ENCODE results near the gene OMG.

The OMG gene

DNA sequence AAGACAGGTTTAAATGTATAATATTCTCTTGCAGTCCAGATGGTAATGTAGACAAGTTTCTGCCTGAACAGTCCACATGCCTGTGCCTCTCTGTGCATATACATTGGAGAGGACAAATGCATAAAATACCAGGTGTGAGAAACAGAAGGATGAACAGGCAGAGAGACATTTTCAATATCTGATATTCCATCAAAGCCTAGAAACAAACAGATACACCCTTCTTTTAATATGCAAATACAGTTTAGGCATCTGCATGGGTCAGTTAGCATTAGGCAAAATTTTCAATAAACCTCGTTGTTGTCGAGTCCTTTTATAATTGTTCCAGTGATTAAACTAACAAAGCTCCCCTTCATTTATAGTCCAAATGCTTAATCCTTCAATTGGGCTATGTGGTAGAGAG lies 897 bp downstream of the OMG start:
- Histone ChIP-seq H3K9me3 (ENCODE audit: insufficient read depth, low read depth, low read length) (no peaks in the 10 kb centered on the region), H3K4me3 (ENCODE audit: low read length, poor library complexity, severe bottlenecking) (no peak overlapping the region), H2AFZ (ENCODE audit: low read length) (no peak overlapping the region), H4K20me1 (ENCODE audit: insufficient read depth, low read length, poor library complexity, severe bottlenecking) (no peaks in the 10 kb centered on the region), H3K9me2 (replicated peaks; ENCODE audit: low read depth, low read length) (no peaks in the 10 kb centered on the region), H3F3A (ENCODE audit: low read depth) (no peaks in the 10 kb centered on the region), H3K4me2 (ENCODE audit: low read depth, low read length, poor library complexity, severe bottlenecking) (no peak overlapping the region), H3K79me2 (ENCODE audit: insufficient read depth, low read length) (no peaks in the 10 kb centered on the region), H3K9ac (ENCODE audit: low read depth, low read length, poor library complexity, severe bottlenecking) (no peak overlapping the region), H3K36me3 (ENCODE audit: insufficient read depth, low read length) (no peaks in the 10 kb centered on the region), H3K27me3 (ENCODE audit: insufficient read depth, low read length, poor library complexity, severe bottlenecking) (no peaks in the 10 kb centered on the region), H3K4me1 (ENCODE audit: insufficient read depth, low read length, poor library complexity, severe bottlenecking) (no peaks in the 10 kb centered on the region)
- no peak for TF ChIP-seq EZH2phosphoT487 (IDR thresholded peaks at IDR 0.05; ENCODE audit: borderline replicate concordance)
- TF ChIP-seq, protein P1, sequence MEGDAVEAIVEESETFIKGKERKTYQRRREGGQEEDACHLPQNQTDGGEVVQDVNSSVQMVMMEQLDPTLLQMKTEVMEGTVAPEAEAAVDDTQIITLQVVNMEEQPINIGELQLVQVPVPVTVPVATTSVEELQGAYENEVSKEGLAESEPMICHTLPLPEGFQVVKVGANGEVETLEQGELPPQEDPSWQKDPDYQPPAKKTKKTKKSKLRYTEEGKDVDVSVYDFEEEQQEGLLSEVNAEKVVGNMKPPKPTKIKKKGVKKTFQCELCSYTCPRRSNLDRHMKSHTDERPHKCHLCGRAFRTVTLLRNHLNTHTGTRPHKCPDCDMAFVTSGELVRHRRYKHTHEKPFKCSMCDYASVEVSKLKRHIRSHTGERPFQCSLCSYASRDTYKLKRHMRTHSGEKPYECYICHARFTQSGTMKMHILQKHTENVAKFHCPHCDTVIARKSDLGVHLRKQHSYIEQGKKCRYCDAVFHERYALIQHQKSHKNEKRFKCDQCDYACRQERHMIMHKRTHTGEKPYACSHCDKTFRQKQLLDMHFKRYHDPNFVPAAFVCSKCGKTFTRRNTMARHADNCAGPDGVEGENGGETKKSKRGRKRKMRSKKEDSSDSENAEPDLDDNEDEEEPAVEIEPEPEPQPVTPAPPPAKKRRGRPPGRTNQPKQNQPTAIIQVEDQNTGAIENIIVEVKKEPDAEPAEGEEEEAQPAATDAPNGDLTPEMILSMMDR (conservative IDR thresholded peaks at IDR 0.05; ENCODE audit: low read length) = no peak

DNA sequence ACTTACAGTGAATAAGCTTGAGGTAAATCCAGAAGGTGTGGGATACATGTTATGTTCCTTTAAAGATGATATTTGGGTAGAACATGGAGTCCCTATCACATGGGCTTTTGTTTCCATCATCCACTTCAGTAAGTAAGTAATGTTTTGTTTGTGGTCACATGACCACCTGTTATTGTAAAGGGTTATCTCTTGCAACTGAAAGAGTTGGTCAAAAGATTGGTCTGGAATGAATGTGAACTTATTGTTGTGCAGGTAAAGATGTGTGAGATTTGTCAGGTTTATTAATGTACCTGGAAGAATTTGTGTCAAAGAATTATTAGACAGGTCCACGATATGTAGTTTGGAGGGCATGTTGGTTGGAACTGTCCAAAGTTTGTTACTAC lies 1.6 kb downstream of the OMG start:
- no peaks in the 10 kb centered on the region for H3K9me2 ChIP-seq (replicated peaks; ENCODE audit: low read depth, low read length)
- TF ChIP-seq, protein P1 (conservative IDR thresholded peaks at IDR 0.05; ENCODE audit: low read length) = no peak
- no peak for TF ChIP-seq EZH2phosphoT487 (IDR thresholded peaks at IDR 0.05; ENCODE audit: borderline replicate concordance)

DNA sequence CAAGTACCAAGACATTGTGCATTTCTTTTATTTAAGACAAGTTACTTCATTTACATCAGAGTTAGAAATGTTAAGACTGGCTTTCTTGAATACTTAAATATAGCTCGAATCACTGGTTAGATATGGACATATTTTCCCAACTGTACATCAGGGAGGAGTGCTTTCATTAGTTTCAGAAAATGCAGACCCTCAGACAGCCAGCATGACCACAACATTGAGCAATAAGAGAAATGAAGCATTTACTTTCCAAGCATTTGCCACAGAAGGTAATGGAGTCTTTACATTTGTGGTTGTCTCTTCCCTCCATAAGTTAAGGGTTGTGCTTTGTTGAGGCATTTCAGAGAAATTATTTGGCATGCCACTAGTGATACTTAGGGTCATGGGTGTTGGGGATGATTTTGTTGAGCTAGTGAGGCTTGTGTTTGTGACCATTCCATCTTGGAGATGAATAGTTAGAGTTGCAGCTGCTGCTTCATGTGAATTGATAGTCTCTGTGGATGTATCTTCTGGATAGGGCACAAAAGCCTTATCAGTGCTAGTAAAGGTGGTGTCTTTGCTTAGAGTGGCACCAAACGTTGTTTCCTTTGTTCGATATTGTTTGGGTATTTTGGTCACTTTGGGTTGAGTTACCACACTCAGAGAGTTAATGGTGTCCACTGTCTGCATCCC lies 2.1 kb downstream of the OMG start:
- H3K36me3 ChIP-seq (ENCODE audit: insufficient read depth, low read length) = no peaks in the 10 kb centered on the region
- H3K9me3 ChIP-seq (ENCODE audit: insufficient read depth, low read depth, low read length) = no peaks in the 10 kb centered on the region
- H3K9me2 ChIP-seq (replicated peaks; ENCODE audit: low read depth, low read length) = no peaks in the 10 kb centered on the region
- H3K4me3 ChIP-seq (ENCODE audit: low read length, poor library complexity, severe bottlenecking) = no peak overlapping the region
- H4K20me1 ChIP-seq (ENCODE audit: insufficient read depth, low read length, poor library complexity, severe bottlenecking) = no peaks in the 10 kb centered on the region
- H3K27me3 ChIP-seq (ENCODE audit: insufficient read depth, low read length, poor library complexity, severe bottlenecking) = no peaks in the 10 kb centered on the region
- H2AFZ ChIP-seq (ENCODE audit: low read length) = no peak overlapping the region
- no peak overlapping the region for H3K9ac ChIP-seq (ENCODE audit: low read depth, low read length, poor library complexity, severe bottlenecking)
- no peaks in the 10 kb centered on the region for H3F3A ChIP-seq (ENCODE audit: low read depth)
- H3K79me2 ChIP-seq (ENCODE audit: insufficient read depth, low read length) = no peaks in the 10 kb centered on the region
- H3K4me2 ChIP-seq (ENCODE audit: low read depth, low read length, poor library complexity, severe bottlenecking) = no peak overlapping the region
- peaks cover 6% of the 10 kb centered on the region for H3K4me1 ChIP-seq (ENCODE audit: insufficient read depth, low read length, poor library complexity, severe bottlenecking)
- TF ChIP-seq, protein P1 (conservative IDR thresholded peaks at IDR 0.05; ENCODE audit: low read length) = no peak
- no peak for TF ChIP-seq EZH2phosphoT487 (IDR thresholded peaks at IDR 0.05; ENCODE audit: borderline replicate concordance)

More for the DNA sequence above, 1.6 kb downstream of the OMG start:
- Histone ChIP-seq H2AFZ (ENCODE audit: low read length) (no peak overlapping the region), H3K27me3 (ENCODE audit: insufficient read depth, low read length, poor library complexity, severe bottlenecking) (no peaks in the 10 kb centered on the region), H3K4me2 (ENCODE audit: low read depth, low read length, poor library complexity, severe bottlenecking) (no peak overlapping the region), H3K36me3 (ENCODE audit: insufficient read depth, low read length) (no peaks in the 10 kb centered on the region), H3K9me3 (ENCODE audit: insufficient read depth, low read depth, low read length) (no peaks in the 10 kb centered on the region), H3K9ac (ENCODE audit: low read depth, low read length, poor library complexity, severe bottlenecking) (no peak overlapping the region), H4K20me1 (ENCODE audit: insufficient read depth, low read length, poor library complexity, severe bottlenecking) (no peaks in the 10 kb centered on the region), H3K4me3 (ENCODE audit: low read length, poor library complexity, severe bottlenecking) (no peak overlapping the region), H3K4me1 (ENCODE audit: insufficient read depth, low read length, poor library complexity, severe bottlenecking) (peaks cover under 1% of the 10 kb centered on the region), H3F3A (ENCODE audit: low read depth) (no peaks in the 10 kb centered on the region), H3K79me2 (ENCODE audit: insufficient read depth, low read length) (no peaks in the 10 kb centered on the region)
